ENCODE data around the gene LILRA5. TPM values are rescaled to one million over a fixed set of nuclear protein-coding genes. Genes with fewer than 3 reads are reported as not detected.
"Not testable (repeated sequence)": the region's sequence is repeated elsewhere in the genome, so short reads cannot be mapped to it uniquely, and the experiment has no call there.

LILRA5 gene
- total RNA-seq, 1 donor from 2014 or later = not detected

DNA sequence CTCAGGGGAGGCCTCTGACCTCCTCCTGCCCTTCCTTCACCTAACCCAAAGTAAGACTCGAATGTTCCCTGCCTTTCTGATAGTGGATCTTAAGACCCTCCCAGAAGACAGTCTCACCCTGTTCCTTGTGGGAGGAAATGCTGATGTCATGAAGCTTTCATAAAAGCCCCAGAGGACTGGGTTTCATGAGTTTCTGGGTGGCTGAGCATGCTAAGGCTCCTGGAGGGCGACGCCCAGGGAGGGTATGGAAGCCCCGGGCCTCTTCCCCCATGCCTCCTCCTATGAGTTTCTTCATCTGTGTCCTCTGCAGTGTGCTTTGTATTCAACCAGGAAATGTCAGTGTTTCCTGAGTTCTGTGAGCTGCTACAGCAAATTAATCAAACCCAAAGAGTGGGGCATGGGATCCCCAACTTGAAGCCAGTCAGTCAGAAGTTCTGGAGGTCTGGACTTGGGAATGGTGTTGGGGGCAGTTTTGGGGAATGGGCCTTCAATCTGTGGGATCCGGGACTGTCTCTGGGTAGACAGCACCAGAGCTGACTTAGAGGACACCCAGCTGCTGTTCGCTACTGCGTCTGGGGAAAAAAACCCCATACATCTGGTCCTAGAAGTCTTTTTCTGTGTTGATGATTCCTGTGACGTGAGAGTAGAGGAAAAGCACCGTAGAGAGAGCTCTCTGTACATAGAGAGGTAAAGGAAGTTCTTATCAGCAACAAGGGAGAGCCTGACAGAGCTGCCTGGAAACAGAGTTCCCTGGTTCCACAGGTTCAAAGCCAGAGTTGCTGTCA is 30.1 kb downstream of the LILRA5 start:
- H3K4me3 ChIP-seq (ENCODE audit: low read depth, low read length) = no peak overlapping the region
- TF ChIP-seq CTCF (conservative IDR thresholded peaks at IDR 0.05; ENCODE audit: low read depth, low read length) = no peak
- DNase-seq (ENCODE audit: low read depth) = no peak

GRCh38 chr19:54281729-54282075 is 31.3 kb downstream of the LILRA5 start:
- not testable (repeated sequence) for H3K4me3 ChIP-seq (ENCODE audit: low read depth, low read length); DNase-seq (ENCODE audit: low read depth)

DNA sequence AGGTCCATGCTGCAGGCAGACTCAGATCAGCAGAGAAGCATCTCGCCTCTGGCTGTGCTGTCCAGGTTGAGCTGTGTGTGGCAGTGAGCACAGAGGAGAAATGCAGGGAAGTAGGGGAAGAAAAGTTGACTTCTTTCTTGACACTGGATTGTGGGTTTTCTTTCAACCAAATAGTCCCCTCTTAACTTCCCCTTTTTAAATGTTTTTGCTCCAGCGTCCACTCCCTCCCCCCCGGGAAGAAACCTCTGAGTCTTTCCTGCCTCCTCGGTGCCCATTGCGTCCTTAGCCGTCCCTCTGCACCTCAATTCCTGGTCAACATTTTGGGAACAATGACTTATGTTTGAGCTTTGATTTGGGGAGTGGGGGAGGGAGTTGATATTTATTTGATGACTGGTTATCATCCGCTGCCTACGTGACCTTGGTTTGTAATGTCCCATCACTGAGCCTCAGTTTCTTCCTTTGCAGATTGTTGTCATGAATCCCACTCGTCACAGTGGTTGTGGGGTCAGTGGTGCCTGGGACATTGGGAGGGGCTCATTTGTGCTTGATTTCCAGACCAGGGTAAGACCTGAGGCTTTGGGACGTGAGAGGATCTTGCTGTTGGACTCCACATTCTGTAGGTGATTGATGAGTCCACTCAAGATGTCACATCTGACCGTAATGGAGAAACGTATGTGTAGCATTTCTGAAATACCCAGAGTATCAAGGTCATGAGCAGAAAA is 31.8 kb downstream of the LILRA5 start, which contains the start of gene LILRB2:
TSS of gene LILRB2 (minus strand) at position 104 of the 722 bp plus-strand sequence. CDS start 614 bp downstream, outside the sequence.
- no peak within 1 kb of the TSS for H3K4me3 ChIP-seq (ENCODE audit: low read depth, low read length)
- no peak for TF ChIP-seq CTCF (conservative IDR thresholded peaks at IDR 0.05; ENCODE audit: low read depth, low read length)
- no peak for DNase-seq (ENCODE audit: low read depth)

- H3K4me3 ChIP-seq (ENCODE audit: low read depth, low read length); DNase-seq (ENCODE audit: low read depth): not testable (repeated sequence)
These were observed 32.5 kb downstream of the LILRA5 start for GRCh38 chr19:54280441-54280840.

DNA sequence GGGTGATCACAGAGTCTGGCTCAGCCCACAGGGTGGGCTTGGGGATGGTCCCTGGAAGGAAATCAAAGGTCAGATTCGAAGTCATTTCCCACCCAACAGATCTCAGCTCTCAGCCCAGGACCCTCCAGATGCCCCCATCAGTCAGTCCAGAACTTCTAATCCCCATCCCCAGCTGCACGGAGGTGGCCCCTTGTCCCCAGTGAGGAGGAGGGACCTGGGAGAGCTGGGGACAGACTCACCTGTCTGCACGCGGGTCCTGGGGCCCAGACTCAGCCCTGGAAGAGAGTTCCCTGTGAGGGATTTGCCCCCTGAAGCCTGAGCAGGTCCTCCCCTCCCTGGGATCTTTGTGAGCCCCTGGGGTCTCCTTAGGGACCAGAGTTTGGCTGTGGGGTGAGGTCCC is 32.9 kb downstream of the LILRA5 start:
- DNase-seq (ENCODE audit: low read depth); H3K4me3 ChIP-seq (ENCODE audit: low read depth, low read length): not testable (repeated sequence)

DNA sequence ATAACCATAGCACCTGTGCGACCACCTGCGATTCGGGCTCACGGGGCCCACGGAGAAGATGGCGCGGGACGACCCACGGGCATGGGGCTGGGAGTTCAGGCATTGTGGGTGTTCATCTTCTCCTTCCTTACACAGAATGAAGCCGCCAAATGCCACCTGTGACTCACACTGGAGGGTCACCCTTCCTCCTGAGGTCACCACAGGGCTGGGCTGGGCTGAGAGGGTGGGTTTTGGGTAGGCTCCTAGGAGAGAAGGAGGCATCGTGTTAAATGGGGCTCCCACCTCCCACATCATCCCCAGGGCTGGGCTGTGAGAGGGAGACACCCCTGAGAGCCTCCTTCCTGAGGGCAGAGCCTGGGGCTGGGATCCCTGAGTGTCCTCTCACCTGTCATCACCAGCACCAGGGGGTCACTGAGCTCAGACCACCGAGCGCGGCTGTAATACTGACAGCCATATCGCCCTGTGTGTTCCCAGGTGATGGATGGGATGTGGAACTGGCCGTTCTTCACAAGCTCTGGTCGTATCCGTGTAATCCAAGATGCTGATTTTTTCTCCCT is 33.5 kb downstream of the LILRA5 start:
- no peak for DNase-seq (ENCODE audit: low read depth)
- TF ChIP-seq CTCF (conservative IDR thresholded peaks at IDR 0.05; ENCODE audit: low read depth, low read length) = no peak
- H3K4me3 ChIP-seq (ENCODE audit: low read depth, low read length) = no peak overlapping the region

- H3K4me3 ChIP-seq (ENCODE audit: low read depth, low read length); DNase-seq (ENCODE audit: low read depth): not testable (repeated sequence)
These were observed 34.3 kb downstream of the LILRA5 start for GRCh38 chr19:54278571-54279195.

DNA sequence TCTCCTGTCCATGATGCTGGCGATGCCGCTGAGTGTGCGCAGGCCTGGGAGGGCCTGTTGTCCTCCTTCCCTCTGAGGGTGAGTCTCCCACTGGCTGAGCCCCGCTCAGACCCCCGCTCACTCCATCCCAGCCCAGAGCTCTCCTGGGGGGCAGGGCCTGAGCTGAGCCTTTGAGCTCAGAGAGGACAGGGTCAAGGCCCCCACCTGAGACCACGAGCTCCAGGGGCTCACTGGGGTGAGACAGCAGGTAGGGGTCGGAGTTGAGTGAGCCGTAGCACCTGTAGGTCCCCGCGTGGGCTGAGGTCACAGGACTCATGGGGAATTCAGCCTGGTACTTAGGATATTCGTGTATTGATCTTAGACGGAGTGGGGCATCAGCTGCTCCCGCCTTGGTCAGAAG is 34.9 kb downstream of the LILRA5 start:
- H3K4me3 ChIP-seq (ENCODE audit: low read depth, low read length); DNase-seq (ENCODE audit: low read depth): not testable (repeated sequence)

GRCh38 chr19:54277111-54277615 is 35.8 kb downstream of the LILRA5 start:
- DNase-seq (ENCODE audit: low read depth); H3K4me3 ChIP-seq (ENCODE audit: low read depth, low read length): not testable (repeated sequence)

- no peak for DNase-seq (ENCODE audit: low read depth)
- no peak for TF ChIP-seq CTCF (conservative IDR thresholded peaks at IDR 0.05; ENCODE audit: low read depth, low read length)
- H3K4me3 ChIP-seq (ENCODE audit: low read depth, low read length) = no peak overlapping the region
These were observed 37.0 kb downstream of the LILRA5 start for GRCh38 chr19:54275951-54276350.

DNA sequence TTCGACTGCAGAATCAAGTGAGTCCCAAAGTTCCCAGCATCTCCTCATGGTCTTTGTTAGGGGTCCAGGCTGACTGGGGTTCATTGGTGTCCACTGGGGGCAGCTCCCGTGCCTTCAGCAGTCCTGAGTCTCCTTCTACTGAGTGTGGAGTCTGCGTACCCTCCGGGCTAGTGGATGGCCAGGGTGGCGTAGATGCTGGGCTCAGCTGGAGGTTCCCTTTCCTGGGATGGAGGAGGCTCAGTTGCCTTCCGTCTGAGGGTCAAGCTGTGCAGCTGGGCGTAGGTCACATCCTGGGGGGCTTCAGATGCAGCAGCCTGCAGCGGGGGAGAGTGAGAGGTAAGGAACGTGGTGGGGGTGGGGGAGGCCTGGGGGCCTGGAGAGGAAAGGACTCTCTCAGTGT is 38.5 kb downstream of the LILRA5 start:
- not testable (repeated sequence) for DNase-seq (ENCODE audit: low read depth); H3K4me3 ChIP-seq (ENCODE audit: low read depth, low read length)
